Bone marrow (tissue), 2 donors: ENCODE results near the gene ELAC1.

ENCODE experiments used
- DNase-seq, 2 donors: peaks; one replicate each; lab custom pipeline; 2025; lab: John Stamatoyannopoulos, UW

ELAC1 gene

DNA sequence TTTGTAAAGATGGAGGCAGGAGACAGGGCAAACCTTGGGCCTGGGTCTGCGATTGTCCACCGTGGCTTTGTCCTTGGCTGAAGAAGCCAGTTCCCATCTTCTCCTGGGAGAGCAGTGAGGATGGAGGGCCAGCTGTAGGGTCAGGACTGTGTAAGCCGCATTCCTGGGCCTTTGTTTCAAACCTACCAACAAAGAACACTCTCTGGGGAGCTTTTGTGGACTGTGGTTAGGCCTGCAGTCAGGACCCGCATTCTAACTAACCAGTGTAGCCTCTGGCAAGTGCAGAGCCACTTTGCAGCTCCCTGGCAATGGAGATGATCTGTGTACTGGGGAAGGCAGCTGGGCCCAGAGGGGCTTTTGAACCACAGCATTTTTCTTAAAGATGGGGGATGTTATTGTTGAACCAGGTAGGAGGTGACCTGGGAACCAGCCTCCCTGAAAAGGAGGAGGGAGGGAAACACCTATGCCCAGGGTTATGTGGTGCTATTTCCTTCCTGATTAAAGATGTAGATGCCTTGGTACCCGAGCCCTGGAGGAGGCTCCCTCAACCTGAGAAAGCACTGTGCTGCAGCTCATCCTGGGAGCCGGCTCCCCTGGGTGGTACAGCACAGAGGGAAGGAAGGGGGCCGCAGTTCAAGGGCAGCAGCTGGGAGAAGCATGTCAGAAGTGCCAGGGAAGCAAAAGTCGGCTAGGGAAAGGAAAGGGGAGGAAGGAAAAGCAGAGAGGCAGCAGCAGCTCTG, 49.5 kb downstream of the ELAC1 start:
- no peak for DNase-seq

DNA sequence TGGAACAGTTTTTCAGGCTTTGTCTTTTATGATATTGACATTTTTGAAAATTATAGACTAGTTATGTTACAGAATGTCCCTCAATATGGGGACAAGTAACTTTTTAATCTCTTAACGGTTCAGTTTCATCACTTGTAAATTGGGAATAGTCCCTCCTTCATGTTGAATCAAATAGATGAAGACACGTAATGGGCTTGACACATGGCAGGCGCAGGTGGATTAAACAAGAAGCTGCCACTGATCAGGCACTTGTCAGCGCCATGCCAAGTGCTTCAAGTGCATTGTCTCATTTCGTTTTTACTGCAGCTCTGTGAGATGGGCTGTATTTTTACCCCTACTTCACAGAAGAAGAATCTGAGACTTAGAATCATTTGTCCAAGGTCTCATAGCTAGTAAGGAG, 52.7 kb downstream of the ELAC1 start:
- DNase-seq: no peak

GRCh38 chr18:51021226-51021965, 53.6 kb downstream of the ELAC1 start:
- DNase-seq: no peak

DNA sequence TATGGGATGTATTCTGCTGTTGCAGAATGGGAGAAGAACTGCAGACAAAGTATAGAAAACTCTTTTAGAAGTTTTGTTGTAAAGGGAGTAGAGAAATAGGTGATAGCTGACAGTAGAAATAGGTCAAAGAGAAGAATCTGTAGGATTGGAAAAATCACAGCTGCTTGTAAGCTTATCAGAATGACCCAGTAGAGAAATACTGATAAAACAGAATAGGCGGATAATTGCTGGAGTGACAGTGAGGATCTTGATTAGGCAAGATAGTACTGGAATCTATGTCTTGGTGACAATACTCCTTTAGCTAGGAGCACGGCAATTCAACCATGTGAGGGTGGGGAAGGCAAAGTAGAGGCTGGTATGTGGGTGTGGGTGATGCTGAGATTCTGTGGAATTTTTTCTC, 57.7 kb downstream of the ELAC1 start:
- DNase-seq: no peak

DNA sequence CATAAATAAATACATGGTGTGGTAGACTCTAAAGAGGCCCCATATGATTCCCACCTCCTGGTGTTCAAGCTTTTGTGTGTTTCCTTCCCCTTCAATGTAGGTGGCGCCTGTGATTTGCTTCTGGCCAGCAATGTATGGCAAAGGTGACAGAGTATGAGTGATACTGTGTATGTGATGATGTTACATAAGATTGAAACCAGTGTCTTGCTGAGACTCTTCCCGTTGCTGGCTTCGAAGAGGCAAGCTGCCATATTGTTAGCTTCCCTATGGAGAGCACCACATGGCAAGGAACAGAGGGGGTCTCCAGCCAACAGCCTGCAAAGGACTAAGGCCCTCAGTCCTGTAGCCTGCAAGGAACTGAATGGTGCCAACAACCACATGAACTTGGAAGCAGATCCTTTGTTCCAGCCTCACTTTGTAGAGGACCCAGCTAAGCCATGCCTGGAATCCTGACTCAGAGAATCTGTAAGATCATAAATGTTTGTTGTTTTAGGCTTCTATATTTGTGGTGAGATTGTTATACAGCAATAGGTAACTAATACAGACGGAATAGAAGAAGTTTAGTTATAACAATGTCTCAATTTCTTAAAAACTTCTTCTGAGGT, 60.5 kb downstream of the ELAC1 start:
- DNase-seq: no peak

DNA sequence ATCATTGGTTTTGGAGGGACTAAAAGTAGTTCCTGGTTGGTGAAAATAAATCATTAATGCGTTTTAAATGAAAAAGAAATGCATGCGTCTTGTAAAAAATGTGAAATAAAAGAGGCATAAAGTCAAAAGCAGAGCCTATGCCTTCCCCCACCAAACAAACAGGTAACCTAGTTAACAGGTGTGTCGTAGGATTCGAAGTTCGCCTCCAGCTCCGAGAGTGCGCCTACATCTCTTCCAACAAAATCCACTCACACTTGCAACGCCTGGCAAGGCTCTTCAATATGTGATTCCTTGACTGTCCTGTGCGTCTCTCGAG, 61.5 kb downstream of the ELAC1 start:
- DNase-seq: no peak

- peak; percentile 91 to 97 for DNase-seq
Observed at GRCh38 chr18:51029694-51030536, 62.1 kb downstream of the ELAC1 start, which contains the start of gene SMAD4. Gene SMAD4, plus strand, starts transcription at chr18:51030213. Its CDS starts 16,834 bp downstream, at chr18:51047047.

- peak in 1 of 2 donors; percentile 58 for DNase-seq
Observed at GRCh38 chr18:51030537-51031258, 62.9 kb downstream of the ELAC1 start.

GRCh38 chr18:51032193-51032592, 64.4 kb downstream of the ELAC1 start:
- no peak for DNase-seq

DNA sequence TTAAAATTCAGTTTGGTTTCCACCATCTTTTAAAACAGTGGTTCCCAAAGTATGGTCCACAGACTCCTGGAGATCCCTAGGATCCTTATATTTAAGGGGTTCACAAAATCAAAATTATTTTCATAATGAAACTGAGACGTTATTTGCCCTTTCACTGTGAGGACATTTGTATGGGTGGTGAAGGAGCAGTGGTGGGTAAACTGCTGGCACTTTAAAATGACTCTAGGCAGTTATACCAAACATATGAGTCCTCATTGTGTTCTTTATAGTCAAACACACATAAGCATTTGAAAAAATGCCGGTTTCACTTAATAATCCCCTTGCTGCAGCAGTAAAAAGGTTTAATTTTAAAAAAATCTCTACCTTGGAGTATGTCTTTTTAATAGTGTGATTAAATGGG, 69.4 kb downstream of the ELAC1 start:
- DNase-seq: no peak
